HG02642 (cell line): ENCODE measurements around the gene GAGE12J.
"Not testable (repeated sequence)": the region's sequence is repeated elsewhere in the genome, so short reads cannot be mapped to it uniquely, and the experiment has no call there.

Source experiments
- ATAC-seq: cut with Tn5 transposase; IDR thresholded peaks from one replicate; pipeline ENCODE4 v1.9.1; 2021; ENCODE audit warnings: mild to moderate bottlenecking; ENCODE audit not compliant: unreplicated experiment, poor library complexity

GAGE12J gene

GRCh38 chrX:49321737-49322136, at the start of gene GAGE12J:
Gene GAGE12J, plus strand, starts transcription at chrX:49322037. Its CDS starts 1,157 bp downstream, at chrX:49323194.
- ATAC-seq = not testable (repeated sequence)

DNA sequence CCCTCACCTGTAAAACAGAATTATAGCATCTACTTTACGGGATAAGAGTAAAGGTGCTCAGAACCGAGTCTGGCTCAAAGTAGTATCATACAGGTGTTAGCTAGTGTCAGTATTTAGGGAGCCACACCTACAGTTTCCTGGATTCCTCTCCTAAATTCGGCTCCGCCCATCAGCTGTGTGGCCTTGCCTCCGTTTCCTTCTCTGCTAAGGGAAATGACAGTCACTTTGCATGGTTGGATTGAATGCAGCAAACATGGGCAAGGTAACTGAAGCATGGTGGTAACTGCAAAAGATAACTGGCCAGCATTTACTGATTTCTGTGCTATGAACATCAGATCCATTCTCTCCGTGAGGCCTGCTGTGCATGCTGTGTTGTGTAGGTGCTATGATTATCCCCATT, 49.4 kb upstream of the GAGE12J start:
- no peak for ATAC-seq

DNA sequence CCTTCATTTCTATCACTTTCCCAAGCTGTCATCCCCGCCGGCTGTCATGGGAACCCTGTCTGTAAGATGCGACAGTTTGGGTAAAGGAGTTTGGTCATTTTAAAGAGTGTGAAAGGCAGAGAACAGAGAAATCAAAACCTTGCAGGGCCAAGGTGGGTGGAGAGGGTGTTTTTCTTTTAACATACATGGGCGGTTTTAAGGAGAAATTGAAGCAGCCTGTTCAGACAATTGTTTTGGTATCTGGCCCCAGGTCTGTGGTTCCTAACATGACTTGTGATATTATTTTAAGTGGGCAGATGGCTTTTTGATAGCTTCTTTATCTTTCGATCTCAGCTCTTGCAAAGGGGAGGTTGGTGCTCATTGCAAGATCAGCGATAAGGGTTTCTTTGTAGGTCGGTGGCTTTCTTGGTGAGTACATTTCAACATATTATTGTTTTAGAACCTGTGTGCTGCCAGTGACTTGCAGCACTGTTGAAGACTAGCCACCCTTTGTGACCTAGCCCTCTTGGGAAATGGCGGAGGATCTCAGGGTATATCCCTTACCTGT, 48.6 kb upstream of the GAGE12J start:
- ATAC-seq = no peak

- ATAC-seq = no peak
Observed at GRCh38 chrX:49276207-49276606, 45.6 kb upstream of the GAGE12J start.

DNA sequence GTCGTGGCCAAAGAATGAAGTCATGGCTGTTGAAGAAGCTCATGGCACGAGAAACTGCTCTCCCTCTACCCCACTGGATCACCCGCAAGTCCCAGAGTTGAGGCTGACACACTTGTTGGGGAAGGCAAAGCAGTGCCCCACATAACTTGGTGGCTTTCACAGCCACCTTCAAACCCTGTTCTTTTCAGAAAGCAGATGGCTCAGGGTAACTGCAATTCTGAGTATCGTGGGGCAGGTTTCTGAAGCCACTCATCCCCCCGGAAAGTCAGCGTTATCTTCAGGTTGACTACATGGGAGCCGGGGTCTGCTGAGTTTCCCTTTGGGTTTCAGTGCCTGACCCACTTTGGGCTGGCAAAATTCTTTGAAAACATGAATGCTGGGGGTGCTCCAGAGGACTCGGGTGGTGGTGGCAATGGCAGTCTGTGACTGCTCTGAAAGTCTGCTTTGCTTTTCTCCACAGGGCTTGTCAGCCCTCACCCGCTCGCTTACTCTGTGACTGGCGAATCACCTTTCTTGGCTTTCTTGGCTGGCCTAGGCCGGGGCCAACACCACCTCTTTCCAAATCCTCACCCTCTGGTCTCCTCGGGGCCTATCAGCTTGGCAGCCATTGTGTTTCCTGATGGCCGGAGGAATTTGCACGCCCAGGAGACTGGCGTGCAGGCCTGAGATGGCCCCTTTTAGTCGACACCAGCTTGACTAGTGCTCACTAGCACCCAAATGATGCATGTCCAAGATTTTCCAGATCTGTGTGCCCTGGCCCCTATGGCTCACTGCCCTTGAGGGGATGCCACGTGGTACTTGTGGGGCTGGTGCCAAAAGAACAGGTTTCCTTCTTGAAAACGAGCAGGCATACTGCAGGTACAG, 44.9 kb upstream of the GAGE12J start:
- ATAC-seq = no peak

- no peak for ATAC-seq
Observed at GRCh38 chrX:49277535-49277830, 44.4 kb upstream of the GAGE12J start.

DNA sequence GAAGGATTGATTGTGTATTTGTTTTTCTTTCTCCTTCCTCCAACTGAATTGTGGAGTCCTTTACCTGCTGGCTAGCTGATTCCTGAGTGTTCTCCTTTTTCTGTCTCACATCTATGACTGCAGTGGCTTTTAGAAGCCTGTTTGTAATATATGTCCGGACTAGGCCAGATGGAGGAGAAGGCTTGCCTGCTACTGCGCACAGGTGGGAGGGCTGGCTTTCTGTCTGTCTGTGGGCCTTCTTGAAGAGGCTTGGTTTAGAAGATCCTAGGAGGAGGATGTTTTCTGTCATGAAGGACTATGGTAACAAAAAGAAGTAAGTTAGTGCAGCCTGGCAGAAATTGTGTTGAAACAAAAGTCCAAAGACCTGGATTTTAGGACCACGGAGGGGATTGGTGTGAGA, 43.8 kb upstream of the GAGE12J start:
- no peak for ATAC-seq

DNA sequence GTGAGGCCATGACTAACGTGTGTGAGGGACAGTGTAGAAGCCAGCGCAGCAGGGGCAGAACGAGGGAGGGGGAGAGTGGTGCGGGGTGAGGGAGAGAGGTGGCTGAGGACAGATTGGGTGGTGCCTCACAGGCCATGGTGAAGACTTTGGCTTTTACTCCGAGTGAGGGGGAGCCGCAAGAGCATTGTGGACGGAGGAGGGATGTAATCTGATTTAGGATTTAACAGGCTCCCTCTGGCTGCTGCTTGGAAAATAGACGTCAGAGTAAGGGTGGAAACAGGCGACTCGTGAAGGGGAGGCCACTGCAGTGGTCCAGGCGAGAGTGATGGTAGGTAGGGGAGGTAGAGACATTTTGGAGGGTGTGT, 39.2 kb upstream of the GAGE12J start:
- no peak for ATAC-seq

DNA sequence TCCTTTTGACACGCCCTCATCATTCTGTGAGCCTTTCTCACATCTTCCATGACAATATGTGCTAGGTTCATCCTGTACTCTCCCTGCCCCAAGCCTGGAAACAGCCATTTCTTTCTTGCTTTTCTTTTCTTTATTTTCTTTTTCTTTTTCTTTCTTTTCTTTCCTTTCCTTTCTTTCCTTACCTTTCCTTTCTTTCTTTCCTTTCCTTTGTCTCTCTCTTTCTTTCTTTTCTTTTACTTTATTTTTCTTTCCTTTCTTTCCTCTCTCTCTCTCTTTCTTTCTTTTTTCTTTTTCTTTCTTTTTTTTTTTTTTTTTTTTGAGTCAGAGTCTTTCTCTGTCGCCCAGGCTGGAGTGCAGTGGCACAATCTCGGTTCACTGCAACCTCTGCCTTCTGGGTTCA, 37.6 kb upstream of the GAGE12J start:
- ATAC-seq = no peak

DNA sequence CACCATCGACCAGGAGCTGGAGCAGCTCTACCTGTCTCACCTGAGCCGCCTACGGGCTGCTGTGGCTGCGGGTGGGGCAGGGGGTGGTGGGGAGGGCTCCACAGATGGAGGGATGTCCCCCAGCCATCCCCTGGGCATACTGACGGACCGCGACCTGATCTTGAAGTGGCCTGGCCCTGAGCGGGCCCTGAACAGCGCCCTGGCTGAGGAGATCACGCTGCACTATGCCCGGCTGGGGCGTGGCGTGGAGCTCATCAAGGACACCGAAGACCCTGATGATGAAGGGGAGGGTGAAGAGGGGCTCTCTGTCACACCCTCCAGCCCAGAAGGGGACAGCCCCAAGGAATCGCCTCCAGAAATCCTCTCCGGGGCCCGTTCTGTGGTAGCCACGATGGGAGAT, 35.7 kb upstream of the GAGE12J start:
- ATAC-seq = no peak

GRCh38 chrX:49286581-49286980, 35.3 kb upstream of the GAGE12J start:
- no peak for ATAC-seq

- no peak for ATAC-seq
Observed at GRCh38 chrX:49287665-49288064, 34.2 kb upstream of the GAGE12J start.

GRCh38 chrX:49290215-49290614, 31.6 kb upstream of the GAGE12J start:
- ATAC-seq = no peak

GRCh38 chrX:49291615-49292337, 30.1 kb upstream of the GAGE12J start:
- ATAC-seq = no peak

- ATAC-seq = no peak
Observed at GRCh38 chrX:49292400-49293362, 29.2 kb upstream of the GAGE12J start.

GRCh38 chrX:49299293-49299692, 22.5 kb upstream of the GAGE12J start:
- ATAC-seq = not testable (repeated sequence)

DNA sequence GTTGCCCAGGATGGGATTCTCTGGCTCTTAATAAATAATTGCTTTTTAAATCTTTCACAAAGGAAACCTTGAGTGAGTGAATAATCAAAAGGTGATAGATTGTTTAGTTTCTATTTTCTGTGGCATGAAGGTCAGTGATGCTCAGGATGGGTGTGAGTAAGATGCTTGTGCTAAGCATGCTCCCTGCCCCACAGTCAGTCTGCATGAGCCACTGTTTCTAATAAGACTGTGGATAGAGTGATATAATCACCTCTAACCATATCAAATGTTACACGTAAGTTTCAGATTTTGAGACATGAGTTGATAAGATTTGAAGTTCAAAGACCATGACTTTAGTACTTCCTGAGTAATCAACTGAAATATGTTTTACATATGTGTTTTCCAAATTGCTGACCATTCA, 21.1 kb upstream of the GAGE12J start:
- ATAC-seq = no peak

DNA sequence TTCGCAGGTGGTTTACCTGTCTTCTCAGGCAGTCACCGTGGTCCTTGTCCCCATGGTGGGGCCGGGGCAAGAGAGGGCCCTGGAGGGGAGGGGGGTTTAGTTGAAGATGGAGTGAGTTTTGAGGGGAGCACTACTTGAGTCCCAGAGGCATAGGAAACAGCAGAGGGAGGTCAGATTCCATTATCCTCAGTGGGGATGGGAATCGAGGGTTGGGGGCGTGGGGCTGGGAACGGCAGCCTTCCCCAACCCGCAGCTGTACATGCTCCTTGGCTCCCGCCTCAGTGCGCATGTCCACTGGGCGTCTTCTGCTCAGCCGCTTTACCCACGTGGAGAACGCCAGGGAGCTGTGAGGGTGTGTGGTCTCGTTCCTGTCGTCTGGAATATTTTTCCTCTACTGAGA, 18.5 kb upstream of the GAGE12J start, which contains the start of gene GAGE10:
Gene GAGE10, plus strand, starts transcription at position 301 of the 400 bp plus-strand sequence. CDS start 1,214 bp downstream, outside the sequence.
- ATAC-seq = no peak

DNA sequence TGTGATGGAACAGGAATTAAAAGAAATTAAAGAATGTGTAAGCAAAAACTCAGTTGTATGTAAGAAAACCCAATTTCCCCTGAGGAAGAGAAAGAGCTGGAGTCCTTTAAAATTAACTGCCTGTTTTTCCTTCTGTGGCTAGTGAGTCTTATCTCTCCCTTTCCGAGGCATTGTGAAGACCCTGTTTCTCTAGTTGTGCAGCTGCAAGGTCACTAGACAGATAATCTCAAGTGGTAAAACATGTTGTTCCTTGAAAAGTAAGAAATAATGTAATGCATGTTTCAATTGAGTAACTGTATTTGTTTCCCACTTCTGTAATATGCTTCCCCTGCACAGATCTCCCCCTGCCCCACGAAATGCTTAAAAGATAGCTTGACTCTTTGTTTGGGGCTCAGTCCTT, 14.1 kb upstream of the GAGE12J start:
- not testable (repeated sequence) for ATAC-seq

GRCh38 chrX:49308604-49309269, 13.1 kb upstream of the GAGE12J start:
- ATAC-seq = no peak
